NCI-H510A treated with DMSO at 0.1 percent for 48 hours (cell line): ENCODE results near the gene SAMD4A.

ENCODE experiments used
- DNase-seq: peaks from one replicate; lab custom pipeline; 2025; lab: John Stamatoyannopoulos, UW

Gene SAMD4A

GRCh38 chr14:54834727-54835126 is 267.8 kb downstream of the SAMD4A start:
- DNase-seq: no peak

- no peak for DNase-seq
These were observed 269.3 kb downstream of the SAMD4A start for GRCh38 chr14:54836231-54836630.

GRCh38 chr14:54837508-54838149 is 270.7 kb downstream of the SAMD4A start:
- DNase-seq: no peak

- no peak for DNase-seq
These were observed 272.1 kb downstream of the SAMD4A start for GRCh38 chr14:54838931-54839512.

- DNase-seq: no peak
These were observed 272.8 kb downstream of the SAMD4A start for GRCh38 chr14:54839701-54840119.

- DNase-seq: no peak
These were observed 273.4 kb downstream of the SAMD4A start for GRCh38 chr14:54840336-54840735.

- no peak for DNase-seq
These were observed 273.9 kb downstream of the SAMD4A start for GRCh38 chr14:54840798-54841197.
